ENCODE results near the gene CYP1A2. TPM values are rescaled to one million over a fixed set of nuclear protein-coding genes. Genes with fewer than 3 reads are reported as not detected.

CYP1A2 gene
- polyA plus RNA-seq, 1 of the 3 experiments (the other 2 are of a cell fraction): not detected

DNA sequence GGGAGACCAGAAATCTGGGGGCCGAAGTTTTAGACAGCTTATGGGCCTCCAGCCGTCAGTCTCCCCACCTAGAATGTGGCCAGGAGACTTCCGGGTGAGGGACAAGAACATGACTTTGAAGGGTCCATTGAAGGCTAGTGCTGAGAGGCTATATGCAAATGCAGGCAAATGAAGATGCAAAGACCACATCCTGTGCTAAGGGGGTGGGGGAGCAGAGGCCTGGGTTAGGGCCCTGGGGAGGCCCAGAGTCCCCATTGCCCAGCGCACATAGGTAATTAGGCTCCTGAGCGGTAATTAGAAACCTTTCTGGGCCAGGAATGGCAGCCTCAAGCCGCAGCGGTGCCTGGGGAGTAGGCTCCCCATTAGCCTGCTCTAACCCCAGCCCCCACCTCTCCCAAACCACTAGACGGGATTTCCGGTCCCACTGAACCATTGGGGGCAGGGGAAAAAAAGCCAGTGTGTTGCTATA is 40.1 kb downstream of the CYP1A2 start:
- Histone ChIP-seq H2AFZ (ENCODE audit: low read depth) (no peak overlapping the region), H3K27ac (ENCODE audit: low read depth in 2 of 2, low read length in 1 of 2) (no peak overlapping the region; a peak in 1 of 4 replicates), H3K79me2 (ENCODE audit: insufficient read depth) (peaks cover 99% of the 10 kb centered on the region), H3K9me3 (no peaks in the 10 kb centered on the region), H3K4me3 (ENCODE audit: low read depth in 2 of 2, low read length in 1 of 2) (no peak overlapping the region), H4K20me1 (ENCODE audit: insufficient read depth) (peaks cover 98% of the 10 kb centered on the region), H3K4me2 (no peak overlapping the region), H3K9me2 (no peaks in the 10 kb centered on the region), H3K4me1 (ENCODE audit: control insufficient read depth in 1 of 2, insufficient read depth in 2 of 2, low read depth in 1 of 2, low read length in 1 of 2) (peaks cover 20 to 69% of the 10 kb centered on the region in 2 experiments), H3K9ac (no peak overlapping the region), H3K27me3 (ENCODE audit: insufficient read depth) (no peaks in the 10 kb centered on the region), H3F3A (replicated peaks; ENCODE audit: insufficient read depth) (peaks cover 14% of the 10 kb centered on the region), H3K36me3 (replicated peaks in 1 of 2; ENCODE audit: control insufficient read depth in 1 of 2, insufficient read depth in 2 of 2, low read length in 1 of 2) (peaks cover 0 to 10% of the 10 kb centered on the region in 2 experiments)
- ChIA-PET CTCF (interaction anchor here (1.1 to 3.0 kb wide), 13 partner anchors 9 to 241 kb away, joined by 4 to 23 read pairs (median 9); no protein-coding TSS in a partner anchor), POLR2A (no interaction called here)
- TF ChIP-seq RCOR1 (IDR thresholded peaks at IDR 0.05; ENCODE audit: low read length) (no peak), ELF1 (IDR thresholded peaks at IDR 0.05) (no peak), SMC3 (IDR thresholded peaks at IDR 0.05; ENCODE audit: low read depth, low read length) (no peak), TAF1 (IDR thresholded peaks at IDR 0.05; ENCODE audit: borderline replicate concordance, low read depth, low read length) (no peak), POLR2AphosphoS5 (IDR thresholded peaks at IDR 0.05; ENCODE audit: low read depth, low read length) (no peak), NFIC (IDR thresholded peaks at IDR 0.05; ENCODE audit: borderline replicate concordance) (no peak)
- TF ChIP-seq, protein P1, sequence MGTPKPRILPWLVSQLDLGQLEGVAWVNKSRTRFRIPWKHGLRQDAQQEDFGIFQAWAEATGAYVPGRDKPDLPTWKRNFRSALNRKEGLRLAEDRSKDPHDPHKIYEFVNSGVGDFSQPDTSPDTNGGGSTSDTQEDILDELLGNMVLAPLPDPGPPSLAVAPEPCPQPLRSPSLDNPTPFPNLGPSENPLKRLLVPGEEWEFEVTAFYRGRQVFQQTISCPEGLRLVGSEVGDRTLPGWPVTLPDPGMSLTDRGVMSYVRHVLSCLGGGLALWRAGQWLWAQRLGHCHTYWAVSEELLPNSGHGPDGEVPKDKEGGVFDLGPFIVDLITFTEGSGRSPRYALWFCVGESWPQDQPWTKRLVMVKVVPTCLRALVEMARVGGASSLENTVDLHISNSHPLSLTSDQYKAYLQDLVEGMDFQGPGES (IDR thresholded peaks at IDR 0.05; ENCODE audit: low read depth, low read length): no peak
- TF ChIP-seq, protein P2, sequence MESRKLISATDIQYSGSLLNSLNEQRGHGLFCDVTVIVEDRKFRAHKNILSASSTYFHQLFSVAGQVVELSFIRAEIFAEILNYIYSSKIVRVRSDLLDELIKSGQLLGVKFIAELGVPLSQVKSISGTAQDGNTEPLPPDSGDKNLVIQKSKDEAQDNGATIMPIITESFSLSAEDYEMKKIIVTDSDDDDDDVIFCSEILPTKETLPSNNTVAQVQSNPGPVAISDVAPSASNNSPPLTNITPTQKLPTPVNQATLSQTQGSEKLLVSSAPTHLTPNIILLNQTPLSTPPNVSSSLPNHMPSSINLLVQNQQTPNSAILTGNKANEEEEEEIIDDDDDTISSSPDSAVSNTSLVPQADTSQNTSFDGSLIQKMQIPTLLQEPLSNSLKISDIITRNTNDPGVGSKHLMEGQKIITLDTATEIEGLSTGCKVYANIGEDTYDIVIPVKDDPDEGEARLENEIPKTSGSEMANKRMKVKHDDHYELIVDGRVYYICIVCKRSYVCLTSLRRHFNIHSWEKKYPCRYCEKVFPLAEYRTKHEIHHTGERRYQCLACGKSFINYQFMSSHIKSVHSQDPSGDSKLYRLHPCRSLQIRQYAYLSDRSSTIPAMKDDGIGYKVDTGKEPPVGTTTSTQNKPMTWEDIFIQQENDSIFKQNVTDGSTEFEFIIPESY (IDR thresholded peaks at IDR 0.05; ENCODE audit: borderline replicate concordance, low read depth): no peak
- WGBS (ENCODE audit: low lambda C conversion rate): 92% methylated on average over 8 of the region's 9 CpGs
- no peak for DNase-seq

DNA sequence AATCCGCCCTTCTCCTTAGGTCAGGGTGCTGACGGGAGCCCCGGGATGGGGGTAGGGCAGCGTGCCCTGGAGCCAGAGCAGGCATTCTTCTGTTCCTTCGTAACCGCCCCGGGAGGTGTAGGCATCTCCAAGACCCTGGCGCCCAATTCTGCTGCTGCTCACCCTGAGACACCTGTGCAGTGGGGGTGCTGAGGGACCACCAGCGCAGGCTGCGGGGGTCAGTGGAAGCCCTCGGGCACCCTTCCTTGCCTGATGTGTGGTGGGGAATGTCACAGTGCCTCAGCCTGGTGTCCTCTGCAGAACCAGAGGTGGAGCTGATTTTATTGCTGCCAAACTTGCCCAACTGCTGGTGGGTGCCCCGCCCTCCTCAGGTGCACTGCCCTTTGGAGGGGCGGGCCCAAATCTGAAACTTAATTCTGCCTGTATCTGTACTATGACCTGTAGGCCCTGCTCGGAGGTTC is 40.6 kb downstream of the CYP1A2 start:
- Histone ChIP-seq H3K4me1 (ENCODE audit: control insufficient read depth in 1 of 2, insufficient read depth in 2 of 2, low read depth in 1 of 2, low read length in 1 of 2) (peaks cover 16 to 64% of the 10 kb centered on the region in 2 experiments), H3K79me2 (ENCODE audit: insufficient read depth) (peaks cover 95% of the 10 kb centered on the region), H3K27me3 (ENCODE audit: insufficient read depth) (no peaks in the 10 kb centered on the region), H3K4me2 (peak overlapping the region; percentile 15; the same call in 1 of the 2 replicates), H3K27ac (ENCODE audit: low read depth in 2 of 2, low read length in 1 of 2) (peak overlapping the region in 1 of 2 experiments; percentile 74; a peak in 1 of 4 replicates), H3K9ac (no peak overlapping the region), H3K4me3 (ENCODE audit: low read depth in 2 of 2, low read length in 1 of 2) (no peak overlapping the region), H3K9me3 (no peaks in the 10 kb centered on the region), H3K9me2 (no peaks in the 10 kb centered on the region), H3K36me3 (replicated peaks in 1 of 2; ENCODE audit: control insufficient read depth in 1 of 2, insufficient read depth in 2 of 2, low read length in 1 of 2) (peaks cover 0 to 10% of the 10 kb centered on the region in 2 experiments), H4K20me1 (ENCODE audit: insufficient read depth) (peaks cover 96% of the 10 kb centered on the region), H2AFZ (ENCODE audit: low read depth) (no peak overlapping the region), H3F3A (replicated peaks; ENCODE audit: insufficient read depth) (peaks cover 14% of the 10 kb centered on the region)
- 99% methylated on average over 9 of the region's 14 CpGs for WGBS (ENCODE audit: low lambda C conversion rate)
- CTCF ChIA-PET: interaction anchor here (1.6 to 3.0 kb wide), 5 partner anchors 10 to 21 kb away, joined by 8 to 10 read pairs (median 9); no protein-coding TSS in a partner anchor
- TF ChIP-seq ELF1 (IDR thresholded peaks at IDR 0.05) (no peak), GATA2 (CRISPR knock-in tag; IDR thresholded peaks at IDR 0.05) (no peak), CHD2 (IDR thresholded peaks at IDR 0.05; ENCODE audit: low read length, partially characterized antibody) (no peak), SIN3A (IDR thresholded peaks at IDR 0.05; ENCODE audit: borderline replicate concordance, low read depth, low read length) (no peak), FOXJ3 (CRISPR knock-in tag; IDR thresholded peaks at IDR 0.05) (no peak)
- TF ChIP-seq, protein P3, sequence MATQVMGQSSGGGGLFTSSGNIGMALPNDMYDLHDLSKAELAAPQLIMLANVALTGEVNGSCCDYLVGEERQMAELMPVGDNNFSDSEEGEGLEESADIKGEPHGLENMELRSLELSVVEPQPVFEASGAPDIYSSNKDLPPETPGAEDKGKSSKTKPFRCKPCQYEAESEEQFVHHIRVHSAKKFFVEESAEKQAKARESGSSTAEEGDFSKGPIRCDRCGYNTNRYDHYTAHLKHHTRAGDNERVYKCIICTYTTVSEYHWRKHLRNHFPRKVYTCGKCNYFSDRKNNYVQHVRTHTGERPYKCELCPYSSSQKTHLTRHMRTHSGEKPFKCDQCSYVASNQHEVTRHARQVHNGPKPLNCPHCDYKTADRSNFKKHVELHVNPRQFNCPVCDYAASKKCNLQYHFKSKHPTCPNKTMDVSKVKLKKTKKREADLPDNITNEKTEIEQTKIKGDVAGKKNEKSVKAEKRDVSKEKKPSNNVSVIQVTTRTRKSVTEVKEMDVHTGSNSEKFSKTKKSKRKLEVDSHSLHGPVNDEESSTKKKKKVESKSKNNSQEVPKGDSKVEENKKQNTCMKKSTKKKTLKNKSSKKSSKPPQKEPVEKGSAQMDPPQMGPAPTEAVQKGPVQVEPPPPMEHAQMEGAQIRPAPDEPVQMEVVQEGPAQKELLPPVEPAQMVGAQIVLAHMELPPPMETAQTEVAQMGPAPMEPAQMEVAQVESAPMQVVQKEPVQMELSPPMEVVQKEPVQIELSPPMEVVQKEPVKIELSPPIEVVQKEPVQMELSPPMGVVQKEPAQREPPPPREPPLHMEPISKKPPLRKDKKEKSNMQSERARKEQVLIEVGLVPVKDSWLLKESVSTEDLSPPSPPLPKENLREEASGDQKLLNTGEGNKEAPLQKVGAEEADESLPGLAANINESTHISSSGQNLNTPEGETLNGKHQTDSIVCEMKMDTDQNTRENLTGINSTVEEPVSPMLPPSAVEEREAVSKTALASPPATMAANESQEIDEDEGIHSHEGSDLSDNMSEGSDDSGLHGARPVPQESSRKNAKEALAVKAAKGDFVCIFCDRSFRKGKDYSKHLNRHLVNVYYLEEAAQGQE (IDR thresholded peaks at IDR 0.05; ENCODE audit: low read depth, low read length): no peak
- TF ChIP-seq, protein P4, sequence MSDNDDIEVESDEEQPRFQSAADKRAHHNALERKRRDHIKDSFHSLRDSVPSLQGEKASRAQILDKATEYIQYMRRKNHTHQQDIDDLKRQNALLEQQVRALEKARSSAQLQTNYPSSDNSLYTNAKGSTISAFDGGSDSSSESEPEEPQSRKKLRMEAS (IDR thresholded peaks at IDR 0.05; ENCODE audit: low read depth): no peak
- TF ChIP-seq, protein P5, sequence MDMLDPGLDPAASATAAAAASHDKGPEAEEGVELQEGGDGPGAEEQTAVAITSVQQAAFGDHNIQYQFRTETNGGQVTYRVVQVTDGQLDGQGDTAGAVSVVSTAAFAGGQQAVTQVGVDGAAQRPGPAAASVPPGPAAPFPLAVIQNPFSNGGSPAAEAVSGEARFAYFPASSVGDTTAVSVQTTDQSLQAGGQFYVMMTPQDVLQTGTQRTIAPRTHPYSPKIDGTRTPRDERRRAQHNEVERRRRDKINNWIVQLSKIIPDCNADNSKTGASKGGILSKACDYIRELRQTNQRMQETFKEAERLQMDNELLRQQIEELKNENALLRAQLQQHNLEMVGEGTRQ (IDR thresholded peaks at IDR 0.05; ENCODE audit: borderline replicate concordance, low read depth, low read length): no peak
- POLR2A ChIA-PET: no interaction called here
- no peak for DNase-seq

All from SK-N-SH (cell line).